ENCODE results near the gene DLX5.

DLX5 gene

GRCh38 chr7:96973986-96974385, 50.6 kb downstream of the DLX5 start:
- no peak for DNase-seq
- intact Hi-C loops (cut with DNase I) = no loop called here

DNA sequence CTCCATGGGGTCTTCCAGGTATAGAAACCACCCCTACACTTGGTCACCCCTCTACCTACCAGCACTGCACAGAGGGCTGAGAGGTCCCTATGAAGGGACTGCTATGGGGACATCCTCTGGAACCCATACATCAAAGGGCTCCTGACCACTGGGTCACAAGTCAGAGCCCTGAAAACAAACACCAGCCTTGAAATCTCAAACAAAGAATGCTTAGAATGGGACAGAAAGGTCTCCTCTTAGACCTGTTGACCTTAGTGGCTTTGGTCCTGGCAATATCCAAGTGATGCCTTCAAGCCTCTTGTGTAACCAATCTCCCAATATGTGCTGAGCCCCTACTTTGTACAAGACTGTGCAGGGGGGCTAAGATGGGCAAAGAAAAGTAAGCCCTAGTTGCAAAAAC, 53.9 kb downstream of the DLX5 start:
- no peak for DNase-seq
- intact Hi-C loops (cut with DNase I) = no loop called here
